ENCODE results near the gene ITGA3.

ITGA3 gene

DNA sequence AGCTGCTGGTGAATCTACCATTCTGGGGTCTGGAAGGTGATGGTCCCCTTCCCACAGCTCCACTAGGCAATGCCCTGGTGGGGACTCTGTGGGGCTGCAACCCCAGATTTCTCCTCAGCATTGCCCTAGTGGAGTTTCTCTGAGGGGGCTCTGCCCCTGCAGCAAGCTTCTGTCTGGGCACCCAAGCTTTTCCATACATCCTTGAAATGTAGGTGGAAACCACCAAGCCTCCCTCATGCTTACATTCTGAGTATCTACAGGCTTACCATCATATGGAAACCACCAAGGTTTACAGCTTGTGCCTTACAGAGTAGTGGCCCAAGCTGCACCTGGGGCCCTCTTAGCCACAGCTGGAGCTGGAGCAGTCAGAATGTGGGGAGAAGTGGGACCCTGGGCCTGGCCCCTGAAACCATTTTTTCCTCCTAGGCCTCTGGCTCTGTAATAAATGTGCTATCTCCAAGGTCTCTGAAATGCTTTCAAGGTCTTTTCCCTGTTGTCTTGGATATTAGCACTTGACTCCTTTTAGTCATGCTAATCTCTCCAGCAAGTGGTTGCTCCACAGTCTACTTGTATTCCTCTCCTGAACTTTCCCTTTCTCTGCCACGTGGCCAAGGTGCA, 41.3 kb upstream of the ITGA3 start:
- Histone ChIP-seq H3K4me2 (ENCODE audit: low read length) (no peak overlapping the region), H3K4me3 (ENCODE audit: low read depth, low read length, poor library complexity, severe bottlenecking) (no peak overlapping the region), H3K9me2 (ENCODE audit: low read depth, low read length) (no peaks in the 10 kb centered on the region), H3F3A (ENCODE audit: insufficient read depth, low read length) (no peaks in the 10 kb centered on the region), H3K9me3 (ENCODE audit: low read length) (peaks cover 9% of the 10 kb centered on the region; the same call in 1 of the 2 replicates), H3K9ac (ENCODE audit: low read length) (no peak overlapping the region), H3K36me3 (ENCODE audit: insufficient read depth, low read length) (no peaks in the 10 kb centered on the region; the same call in 1 of the 2 replicates), H3K27me3 (ENCODE audit: insufficient read depth, low read length) (no peaks in the 10 kb centered on the region), H3K27ac (ENCODE audit: low read depth, low read length, poor library complexity, severe bottlenecking) (no peak overlapping the region), H3K79me2 (ENCODE audit: insufficient read depth, low read length) (no peaks in the 10 kb centered on the region), H4K20me1 (ENCODE audit: insufficient read depth, low read length) (no peaks in the 10 kb centered on the region), H3K4me1 (ENCODE audit: insufficient read depth, low read length, severe bottlenecking) (no peaks in the 10 kb centered on the region), H2AFZ (ENCODE audit: low read length) (no peak overlapping the region)
- TF ChIP-seq EZH2 (IDR thresholded peaks at IDR 0.05; ENCODE audit: borderline replicate concordance, low read length), result no peak
- no peak for TF ChIP-seq CTCF (IDR thresholded peaks at IDR 0.05; ENCODE audit: low read length)

DNA sequence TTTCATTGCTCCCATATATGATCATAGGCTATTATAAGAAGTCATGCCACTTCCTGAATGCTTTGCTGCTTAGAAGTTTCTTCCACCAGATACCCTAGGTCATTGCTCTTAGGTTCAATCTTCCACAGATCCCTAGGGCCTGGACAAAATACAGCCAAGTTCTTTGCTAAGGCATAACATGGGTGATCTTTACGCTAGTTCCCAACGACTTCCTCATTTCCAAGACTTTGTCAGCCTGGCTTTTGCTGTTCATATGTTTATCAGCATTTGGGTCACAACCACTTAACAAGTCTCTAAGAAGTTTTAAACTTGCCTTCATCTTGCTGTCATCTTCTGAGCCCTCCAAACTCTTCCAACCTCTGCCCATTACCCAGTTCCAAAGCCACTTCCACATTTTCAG, 40.8 kb upstream of the ITGA3 start:
- no peaks in the 10 kb centered on the region for H3F3A ChIP-seq (ENCODE audit: insufficient read depth, low read length)
- H3K4me1 ChIP-seq (ENCODE audit: insufficient read depth, low read length, severe bottlenecking), result no peaks in the 10 kb centered on the region
- H3K27ac ChIP-seq (ENCODE audit: low read depth, low read length, poor library complexity, severe bottlenecking), result no peak overlapping the region
- H3K79me2 ChIP-seq (ENCODE audit: insufficient read depth, low read length), result no peaks in the 10 kb centered on the region
- H3K9me2 ChIP-seq (ENCODE audit: low read depth, low read length), result no peaks in the 10 kb centered on the region
- no peak overlapping the region for H2AFZ ChIP-seq (ENCODE audit: low read length)
- no peaks in the 10 kb centered on the region for H4K20me1 ChIP-seq (ENCODE audit: insufficient read depth, low read length)
- TF ChIP-seq EZH2 (IDR thresholded peaks at IDR 0.05; ENCODE audit: borderline replicate concordance, low read length) (no peak), CTCF (IDR thresholded peaks at IDR 0.05; ENCODE audit: low read length) (no peak)
- H3K9ac ChIP-seq (ENCODE audit: low read length), result no peak overlapping the region
- no peak overlapping the region for H3K4me2 ChIP-seq (ENCODE audit: low read length)
- H3K36me3 ChIP-seq (ENCODE audit: insufficient read depth, low read length), result no peaks in the 10 kb centered on the region; the same call in 1 of the 2 replicates
- H3K9me3 ChIP-seq (ENCODE audit: low read length), result peaks cover 9% of the 10 kb centered on the region; the same call in 1 of the 2 replicates
- no peaks in the 10 kb centered on the region for H3K27me3 ChIP-seq (ENCODE audit: insufficient read depth, low read length)
- H3K4me3 ChIP-seq (ENCODE audit: low read depth, low read length, poor library complexity, severe bottlenecking), result no peak overlapping the region

- Histone ChIP-seq H3K27me3 (ENCODE audit: insufficient read depth, low read length) (no peaks in the 10 kb centered on the region), H3K9ac (ENCODE audit: low read length) (no peak overlapping the region), H3K36me3 (ENCODE audit: insufficient read depth, low read length) (no peaks in the 10 kb centered on the region; the same call in 1 of the 2 replicates), H3K9me2 (ENCODE audit: low read depth, low read length) (no peaks in the 10 kb centered on the region), H3F3A (ENCODE audit: insufficient read depth, low read length) (0 out of 2 replicates have a peak, but pooled peaks cover 3% of the 10 kb centered on the region), H4K20me1 (ENCODE audit: insufficient read depth, low read length) (no peaks in the 10 kb centered on the region), H3K9me3 (ENCODE audit: low read length) (peaks cover 3% of the 10 kb centered on the region; the same call in 1 of the 2 replicates), H3K4me3 (ENCODE audit: low read depth, low read length, poor library complexity, severe bottlenecking) (no peak overlapping the region), H3K4me2 (ENCODE audit: low read length) (no peak overlapping the region), H2AFZ (ENCODE audit: low read length) (no peak overlapping the region), H3K4me1 (ENCODE audit: insufficient read depth, low read length, severe bottlenecking) (no peaks in the 10 kb centered on the region), H3K79me2 (ENCODE audit: insufficient read depth, low read length) (no peaks in the 10 kb centered on the region), H3K27ac (ENCODE audit: low read depth, low read length, poor library complexity, severe bottlenecking) (no peak overlapping the region)
- no peak for TF ChIP-seq CTCF (IDR thresholded peaks at IDR 0.05; ENCODE audit: low read length)
- TF ChIP-seq EZH2 (IDR thresholded peaks at IDR 0.05; ENCODE audit: borderline replicate concordance, low read length), result no peak
These were observed 37.0 kb upstream of the ITGA3 start for GRCh38 chr17:50018909-50019308.
